22Rv1 (cell line): ENCODE results near the gene TBC1D21.

ENCODE experiments used
- H3K27ac ChIP-seq: fragments of 450-650 bp; 2 replicates; pipeline ENCODE4 v1.5.1; 2017
- CTCF ChIP-seq: fragments of 450-650 bp; IDR thresholded peaks from 2 replicates; pipeline ENCODE4 v1.5.1; 2017; ENCODE audit warnings: mild to moderate bottlenecking
- ZFX ChIP-seq: fragments of 450-650 bp; IDR thresholded peaks from 2 replicates; pipeline ENCODE4 v1.6.1; 2017; ENCODE audit warnings: antibody characterized with exemption, borderline replicate concordance

TBC1D21 gene

GRCh38 chr15:73840771-73841170 lies 32.6 kb upstream of the TBC1D21 start:
- H3K27ac ChIP-seq, result no peak overlapping the region
- TF ChIP-seq ZFX (no peak), CTCF (no peak)

- no peak overlapping the region for H3K27ac ChIP-seq
- TF ChIP-seq CTCF, result no peak
- TF ChIP-seq ZFX, result no peak
Measured at GRCh38 chr15:73841756-73842725, 31.3 kb upstream of the TBC1D21 start.

- TF ChIP-seq ZFX (no peak), CTCF (no peak)
Measured at GRCh38 chr15:73843787-73844186, 29.6 kb upstream of the TBC1D21 start.

GRCh38 chr15:73844356-73844755 lies 29.0 kb upstream of the TBC1D21 start:
- TF ChIP-seq ZFX, result no peak
- TF ChIP-seq CTCF, result no peak

More at GRCh38 chr15:73843787-73844186, 29.6 kb upstream of the TBC1D21 start:
- no peak overlapping the region for H3K27ac ChIP-seq

GRCh38 chr15:73845507-73845906 lies 27.9 kb upstream of the TBC1D21 start:
- no peak overlapping the region for H3K27ac ChIP-seq
- TF ChIP-seq CTCF (no peak), ZFX (no peak)

More at GRCh38 chr15:73844356-73844755, 29.0 kb upstream of the TBC1D21 start:
- H3K27ac ChIP-seq, result no peak overlapping the region

GRCh38 chr15:73845907-73846306 lies 27.5 kb upstream of the TBC1D21 start:
- no peak for TF ChIP-seq ZFX
- no peak for TF ChIP-seq CTCF
- no peak overlapping the region for H3K27ac ChIP-seq

GRCh38 chr15:73849641-73850040 lies 23.7 kb upstream of the TBC1D21 start:
- H3K27ac ChIP-seq, result no peak overlapping the region
- TF ChIP-seq CTCF, result no peak
- TF ChIP-seq ZFX, result no peak
